ENCODE results near the gene MTA3.
A peak's percentile ranks its signal among the peaks of the same experiment; 100 is the strongest.

The MTA3 gene

DNA sequence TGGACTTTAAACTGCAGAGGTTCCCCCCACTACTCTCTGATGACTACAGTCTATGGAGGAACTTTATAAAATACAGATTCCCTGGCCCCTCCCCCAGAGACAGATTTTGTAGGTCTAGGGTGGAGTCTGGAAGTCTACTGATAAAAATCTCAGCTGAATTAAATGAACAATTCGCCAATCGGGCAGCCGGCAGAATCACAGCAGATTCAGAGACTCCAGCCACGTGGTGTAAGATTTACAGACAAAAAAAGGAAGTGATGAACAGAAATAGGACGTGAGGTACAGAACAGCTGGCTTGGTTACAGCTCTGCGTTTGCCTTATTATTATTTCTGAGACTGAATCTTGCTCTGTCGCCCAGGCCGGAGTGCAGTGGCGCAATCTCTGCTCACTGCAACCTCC, 21.4 kb upstream of the MTA3 start:
- no peak overlapping the region for H3K4me2 ChIP-seq (ENCODE audit: low read depth, low read length, poor library complexity, severe bottlenecking)
- no peaks in the 10 kb centered on the region for H3K27me3 ChIP-seq (ENCODE audit: insufficient read depth, low read length, poor library complexity, severe bottlenecking)
- H4K20me1 ChIP-seq (ENCODE audit: insufficient read depth, low read length, poor library complexity, severe bottlenecking), result no peaks in the 10 kb centered on the region
- no peaks in the 10 kb centered on the region for H3F3A ChIP-seq (ENCODE audit: low read depth)
- H3K9me2 ChIP-seq (replicated peaks; ENCODE audit: low read depth, low read length), result no peaks in the 10 kb centered on the region
- H3K9me3 ChIP-seq (ENCODE audit: insufficient read depth, low read depth, low read length), result no peaks in the 10 kb centered on the region
- no peak overlapping the region for H3K4me3 ChIP-seq (ENCODE audit: low read length, poor library complexity, severe bottlenecking)
- H3K79me2 ChIP-seq (ENCODE audit: insufficient read depth, low read length), result no peaks in the 10 kb centered on the region
- H3K4me1 ChIP-seq (ENCODE audit: insufficient read depth, low read length, poor library complexity, severe bottlenecking), result no peaks in the 10 kb centered on the region
- no peak overlapping the region for H3K9ac ChIP-seq (ENCODE audit: low read depth, low read length, poor library complexity, severe bottlenecking)
- no peak overlapping the region for H2AFZ ChIP-seq (ENCODE audit: low read length)
- TF ChIP-seq CTCF (conservative IDR thresholded peaks at IDR 0.05; ENCODE audit: low read length), result no peak
- TF ChIP-seq EZH2phosphoT487 (IDR thresholded peaks at IDR 0.05; ENCODE audit: borderline replicate concordance), result no peak
- no peaks in the 10 kb centered on the region for H3K36me3 ChIP-seq (ENCODE audit: insufficient read depth, low read length)

GRCh38 chr2:42547446-42548295, 20.8 kb upstream of the MTA3 start:
- H3K79me2 ChIP-seq (ENCODE audit: insufficient read depth, low read length), result no peaks in the 10 kb centered on the region
- H3K9ac ChIP-seq (ENCODE audit: low read depth, low read length, poor library complexity, severe bottlenecking), result no peak overlapping the region
- H4K20me1 ChIP-seq (ENCODE audit: insufficient read depth, low read length, poor library complexity, severe bottlenecking), result no peaks in the 10 kb centered on the region
- no peak overlapping the region for H3K4me3 ChIP-seq (ENCODE audit: low read length, poor library complexity, severe bottlenecking)
- H3K27me3 ChIP-seq (ENCODE audit: insufficient read depth, low read length, poor library complexity, severe bottlenecking), result no peaks in the 10 kb centered on the region
- no peaks in the 10 kb centered on the region for H3K36me3 ChIP-seq (ENCODE audit: insufficient read depth, low read length)
- H3K4me2 ChIP-seq (ENCODE audit: low read depth, low read length, poor library complexity, severe bottlenecking), result no peak overlapping the region
- TF ChIP-seq CTCF (conservative IDR thresholded peaks at IDR 0.05; ENCODE audit: low read length) (no peak), EZH2phosphoT487 (IDR thresholded peaks at IDR 0.05; ENCODE audit: borderline replicate concordance) (no peak)
- no peaks in the 10 kb centered on the region for H3K9me2 ChIP-seq (replicated peaks; ENCODE audit: low read depth, low read length)
- H3K4me1 ChIP-seq (ENCODE audit: insufficient read depth, low read length, poor library complexity, severe bottlenecking), result no peaks in the 10 kb centered on the region
- 0 out of 2 replicates have a peak overlapping the region, but pooled peaks have one; percentile 19 for H2AFZ ChIP-seq (ENCODE audit: low read length)
- H3K9me3 ChIP-seq (ENCODE audit: insufficient read depth, low read depth, low read length), result no peaks in the 10 kb centered on the region
- H3F3A ChIP-seq (ENCODE audit: low read depth), result no peaks in the 10 kb centered on the region

DNA sequence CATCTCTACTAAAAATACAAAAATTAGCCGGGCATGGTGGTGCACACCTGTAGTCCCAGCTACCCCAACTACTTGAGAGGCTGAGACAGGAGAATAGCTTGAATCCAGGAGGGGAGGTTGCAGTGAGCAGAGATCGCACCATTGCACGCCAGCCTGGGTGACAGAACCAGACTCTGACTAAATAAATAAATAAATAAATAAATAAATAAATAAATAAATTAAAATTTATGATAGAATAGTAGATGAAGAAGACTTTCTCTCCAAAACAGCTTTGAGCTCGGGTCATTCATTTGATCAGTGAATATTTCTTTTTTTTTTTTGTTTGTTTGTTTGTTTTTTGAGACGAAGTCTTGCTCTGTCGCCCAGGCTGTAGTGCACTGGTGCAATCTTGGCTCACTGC, 17.6 kb upstream of the MTA3 start:
- TF ChIP-seq EZH2phosphoT487 (IDR thresholded peaks at IDR 0.05; ENCODE audit: borderline replicate concordance) (no peak), CTCF (conservative IDR thresholded peaks at IDR 0.05; ENCODE audit: low read length) (no peak)

More for the DNA sequence above, 17.6 kb upstream of the MTA3 start:
- no peaks in the 10 kb centered on the region for H3K9me2 ChIP-seq (replicated peaks; ENCODE audit: low read depth, low read length)
- H3K4me3 ChIP-seq (ENCODE audit: low read length, poor library complexity, severe bottlenecking), result no peak overlapping the region
- no peaks in the 10 kb centered on the region for H3K9me3 ChIP-seq (ENCODE audit: insufficient read depth, low read depth, low read length)
- H4K20me1 ChIP-seq (ENCODE audit: insufficient read depth, low read length, poor library complexity, severe bottlenecking), result no peaks in the 10 kb centered on the region
- H3K4me2 ChIP-seq (ENCODE audit: low read depth, low read length, poor library complexity, severe bottlenecking), result no peak overlapping the region
- H3K36me3 ChIP-seq (ENCODE audit: insufficient read depth, low read length), result no peaks in the 10 kb centered on the region
- no peak overlapping the region for H3K9ac ChIP-seq (ENCODE audit: low read depth, low read length, poor library complexity, severe bottlenecking)
- no peaks in the 10 kb centered on the region for H3K4me1 ChIP-seq (ENCODE audit: insufficient read depth, low read length, poor library complexity, severe bottlenecking)
- H3K27me3 ChIP-seq (ENCODE audit: insufficient read depth, low read length, poor library complexity, severe bottlenecking), result no peaks in the 10 kb centered on the region
- no peak overlapping the region for H2AFZ ChIP-seq (ENCODE audit: low read length)
- no peaks in the 10 kb centered on the region for H3K79me2 ChIP-seq (ENCODE audit: insufficient read depth, low read length)
- H3F3A ChIP-seq (ENCODE audit: low read depth), result no peaks in the 10 kb centered on the region

Measured in Loucy (cell line).